NCI-H128 (cell line): ENCODE data around the gene S100A11.
"Not testable (repeated sequence)": the region's sequence is repeated elsewhere in the genome, so short reads cannot be mapped to it uniquely, and the experiment has no call there.

Source experiments
- DNase-seq: peaks from one replicate; lab custom pipeline; 2025; ENCODE audit not compliant: unreplicated experiment; lab: John Stamatoyannopoulos, UW

S100A11 gene

GRCh38 chr1:152036267-152037216 lies at the start of gene S100A11:
S100A11 (minus strand) TSS chr1:152037004; CDS start chr1:152036915, 89 bp downstream.
- no peak for DNase-seq

DNA sequence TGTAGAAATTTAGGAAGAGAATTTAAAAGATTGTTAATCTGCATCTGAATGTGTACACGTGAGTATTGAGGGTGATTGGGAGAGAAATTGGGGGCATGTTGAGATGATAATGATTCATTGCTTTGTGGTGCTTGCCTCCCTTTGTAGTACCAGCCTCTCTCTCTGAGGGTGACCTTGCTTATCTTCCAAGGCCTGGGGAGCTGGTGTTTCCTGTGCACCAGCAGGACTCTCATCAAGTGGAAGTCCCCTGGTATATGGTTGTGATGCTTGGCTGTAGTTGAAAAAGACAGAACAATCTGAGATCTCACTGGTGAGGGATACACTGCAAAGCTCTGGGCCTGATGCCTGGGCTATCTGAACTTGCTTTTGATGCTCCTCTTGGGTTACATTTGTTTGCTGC lies 48.0 kb upstream of the S100A11 start:
- no peak for DNase-seq

- DNase-seq = not testable (repeated sequence)
Observed at GRCh38 chr1:152081026-152081425, 44.2 kb upstream of the S100A11 start.

DNA sequence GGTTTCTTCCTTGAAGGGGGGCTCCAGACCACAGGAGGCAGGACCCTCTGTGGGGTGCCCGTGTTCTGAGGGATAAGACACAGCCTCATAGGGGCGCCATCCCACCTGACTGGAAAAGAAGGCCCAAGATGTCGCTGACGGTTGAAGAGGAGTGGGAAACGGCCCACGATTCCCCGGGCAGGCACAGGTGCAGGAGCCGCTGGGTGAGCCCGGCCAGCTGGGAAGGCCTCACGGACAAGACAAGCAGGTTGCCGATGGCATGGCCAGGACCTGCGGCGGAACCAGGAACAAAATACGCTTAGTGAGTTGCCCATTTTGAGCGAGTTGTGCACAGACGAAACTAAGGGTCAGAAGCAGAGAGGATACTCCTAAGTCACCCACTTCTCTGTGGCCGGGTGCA lies 43.7 kb upstream of the S100A11 start:
- DNase-seq = not testable (repeated sequence)

DNA sequence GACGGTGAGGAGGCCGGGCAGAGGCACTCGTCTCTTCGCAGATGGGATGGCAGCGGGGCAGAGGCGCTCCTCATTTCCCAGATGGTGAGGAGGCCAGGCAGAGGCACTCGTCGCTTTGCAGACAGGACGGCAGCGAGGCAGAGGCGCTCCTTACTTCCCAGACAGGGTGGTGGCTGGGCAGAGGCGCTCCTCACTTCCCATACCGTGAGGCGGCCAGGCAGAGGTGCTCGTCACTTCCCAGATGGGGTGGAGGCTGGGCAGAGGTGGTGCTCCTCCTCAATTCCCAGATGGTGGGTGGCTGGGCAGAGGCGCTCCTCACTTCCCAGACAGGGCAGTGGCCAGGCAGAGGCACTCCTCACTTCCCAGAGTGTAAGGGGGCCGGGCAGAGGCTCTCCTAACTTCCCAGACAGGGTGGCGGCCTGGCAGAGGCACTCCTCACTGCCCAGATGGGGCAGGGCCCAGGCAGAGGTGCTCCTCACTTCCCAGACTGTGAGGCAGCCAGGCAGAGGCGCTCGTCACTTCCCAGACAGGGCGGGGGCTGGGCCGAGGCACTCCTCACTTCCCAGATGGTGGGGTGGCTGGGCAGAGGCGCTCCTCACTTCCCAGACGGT lies 42.1 kb upstream of the S100A11 start:
- no peak for DNase-seq

DNA sequence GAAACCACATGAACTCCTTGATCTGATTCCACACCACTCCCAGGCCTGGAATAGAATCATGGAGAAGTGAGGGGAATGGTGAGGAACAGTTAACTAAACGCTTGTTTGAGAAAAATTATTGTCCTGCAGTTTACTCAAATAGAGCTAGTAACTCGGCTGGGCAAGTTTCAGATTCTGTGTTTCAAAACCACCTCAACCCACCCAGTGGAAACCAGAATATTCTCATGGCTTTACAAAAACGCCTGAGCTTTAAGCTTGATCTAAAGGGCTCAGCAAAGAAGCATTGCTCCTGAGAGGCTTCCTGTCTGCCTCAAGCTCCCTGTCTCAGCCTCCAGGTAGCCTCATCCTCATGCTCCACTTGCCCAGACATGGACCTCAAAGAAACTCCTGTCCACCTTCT lies 35.5 kb upstream of the S100A11 start:
- no peak for DNase-seq

DNA sequence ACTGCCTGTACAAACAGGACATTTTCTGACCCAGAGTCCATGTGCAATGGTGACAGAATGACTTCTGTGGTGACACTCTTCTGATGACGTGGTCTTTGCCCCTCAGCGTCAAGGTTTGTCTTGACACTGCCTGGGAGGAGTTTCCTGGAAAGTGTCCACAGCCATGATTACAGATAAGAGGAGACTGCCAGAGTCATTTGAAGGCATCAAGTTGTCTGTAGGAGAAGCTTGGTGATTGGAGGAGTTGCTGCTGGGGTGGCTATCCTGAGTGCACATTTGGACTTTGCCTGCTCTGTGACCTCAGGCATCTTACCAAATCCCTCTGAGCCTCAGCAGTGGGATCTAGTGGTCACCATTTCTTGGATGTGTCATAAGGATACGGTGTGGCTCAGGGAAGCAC lies 34.3 kb upstream of the S100A11 start:
- DNase-seq = no peak

DNA sequence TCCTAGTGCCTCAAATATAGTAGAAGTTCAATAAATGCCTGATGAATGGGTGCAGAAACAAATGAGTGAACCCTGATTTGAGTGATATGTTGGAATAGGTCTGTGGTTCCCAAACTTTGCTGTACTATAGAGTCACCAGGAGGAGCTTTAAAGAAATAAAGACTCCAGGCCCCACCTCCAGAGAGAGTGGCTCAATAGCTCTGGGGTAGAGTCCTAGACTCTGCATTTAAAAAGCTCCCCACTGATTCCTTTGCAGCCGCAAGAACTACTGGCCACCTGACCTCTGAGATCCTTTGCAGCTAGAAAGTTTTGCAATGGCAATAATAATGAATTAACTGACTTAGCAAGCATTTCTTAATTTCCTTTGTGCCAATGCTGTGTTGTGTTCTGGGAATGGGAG lies 31.1 kb upstream of the S100A11 start:
- no peak for DNase-seq

- DNase-seq = no peak
Observed at GRCh38 chr1:152067150-152067549, 30.3 kb upstream of the S100A11 start.

DNA sequence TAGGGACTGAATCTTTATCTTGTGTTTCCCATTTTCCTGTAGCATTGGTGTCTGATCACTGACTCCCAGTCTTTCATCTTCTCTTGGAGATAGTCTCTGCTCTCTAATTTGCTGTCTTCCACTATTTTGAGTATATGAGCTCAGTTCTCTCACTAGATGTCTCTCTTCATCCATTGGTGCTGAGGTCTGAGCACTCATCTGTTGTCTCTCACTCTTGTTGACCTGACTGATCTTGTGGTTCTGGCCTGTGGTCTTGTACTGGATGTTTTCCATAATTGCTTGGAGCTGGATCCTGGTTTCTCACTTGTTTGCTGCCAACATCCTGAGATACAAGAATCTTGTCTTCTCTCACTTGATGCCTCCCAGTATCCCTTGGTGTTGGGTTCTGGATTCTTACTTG lies 25.1 kb upstream of the S100A11 start:
- DNase-seq = no peak

DNA sequence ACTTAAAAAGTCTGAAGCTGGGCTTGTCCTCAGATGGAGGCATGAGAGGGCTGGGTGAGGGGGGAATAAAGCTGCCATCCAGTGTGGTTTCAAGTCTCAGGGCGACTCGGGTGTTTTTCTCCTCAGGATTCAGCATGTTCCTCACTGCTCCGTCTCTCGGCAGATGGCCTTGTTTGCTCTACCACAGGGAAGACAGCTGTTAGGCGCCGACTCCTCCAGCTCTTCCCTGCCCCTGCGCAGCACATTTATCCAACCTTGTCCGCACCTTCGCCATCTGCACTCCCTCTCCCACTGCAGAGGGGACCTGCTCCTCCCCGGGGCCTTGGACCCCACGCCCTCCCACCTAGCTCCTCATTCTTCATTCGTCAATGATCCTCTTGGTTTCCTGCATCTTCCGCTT lies 16.6 kb upstream of the S100A11 start:
- DNase-seq = no peak

GRCh38 chr1:152052606-152053005 lies 15.8 kb upstream of the S100A11 start:
- peak; percentile 53 for DNase-seq

- DNase-seq = no peak
Observed at GRCh38 chr1:152050886-152051675, 14.3 kb upstream of the S100A11 start.

- no peak for DNase-seq
Observed at GRCh38 chr1:152049291-152050083, 12.7 kb upstream of the S100A11 start.

DNA sequence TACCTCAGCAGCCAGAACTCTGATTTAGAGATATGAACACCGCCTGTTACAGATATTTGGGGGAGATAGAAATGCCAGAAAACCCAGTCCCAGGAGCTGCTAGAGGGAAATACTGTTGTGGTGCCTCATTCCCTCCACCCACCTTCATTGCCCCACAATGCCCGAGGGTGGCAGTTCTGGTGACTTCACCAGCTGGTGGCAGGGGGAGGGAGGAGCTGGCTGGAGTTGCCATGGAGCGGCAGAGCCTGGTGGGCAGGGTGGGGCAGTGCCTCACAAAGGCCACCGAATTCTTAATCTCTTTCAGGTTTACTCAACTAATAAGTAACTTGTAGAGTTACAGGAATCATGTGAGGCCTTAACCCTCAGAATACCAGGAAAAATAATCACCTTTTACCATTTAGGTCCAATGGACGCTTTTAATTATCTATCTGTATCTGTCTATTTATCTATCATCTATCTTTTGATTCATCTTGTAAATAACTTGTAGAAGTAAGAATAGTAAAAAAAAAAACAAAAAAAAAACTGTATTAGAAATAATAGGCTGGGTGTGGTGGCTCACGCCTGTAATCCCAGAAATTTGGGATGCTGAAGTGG lies 11.7 kb upstream of the S100A11 start:
- no peak for DNase-seq

- no peak for DNase-seq
Observed at GRCh38 chr1:152047730-152048415, 11.1 kb upstream of the S100A11 start.

- no peak for DNase-seq
Observed at GRCh38 chr1:152047413-152047729, 10.6 kb upstream of the S100A11 start.

GRCh38 chr1:152044386-152044785 lies 7.6 kb upstream of the S100A11 start:
- DNase-seq = no peak

DNA sequence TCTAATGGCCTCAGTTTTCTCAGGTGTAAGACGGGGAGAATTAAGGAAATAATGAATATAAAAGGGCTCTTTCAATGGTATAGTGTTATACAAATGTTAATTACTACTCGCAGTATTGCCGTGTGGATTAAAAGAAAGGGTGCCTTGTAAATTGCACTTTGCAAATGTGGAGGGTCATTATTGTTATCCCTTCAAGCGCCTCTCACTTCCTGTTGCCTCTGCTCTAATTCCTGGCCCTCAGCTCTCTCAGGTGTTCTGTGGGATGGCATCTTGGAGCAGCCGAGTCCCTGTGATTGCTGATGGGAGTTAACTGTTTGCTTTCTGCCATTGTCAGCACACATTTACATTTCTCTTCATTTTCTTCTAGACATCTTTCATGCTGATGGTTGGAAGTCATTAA lies 7.1 kb upstream of the S100A11 start:
- DNase-seq = no peak

DNA sequence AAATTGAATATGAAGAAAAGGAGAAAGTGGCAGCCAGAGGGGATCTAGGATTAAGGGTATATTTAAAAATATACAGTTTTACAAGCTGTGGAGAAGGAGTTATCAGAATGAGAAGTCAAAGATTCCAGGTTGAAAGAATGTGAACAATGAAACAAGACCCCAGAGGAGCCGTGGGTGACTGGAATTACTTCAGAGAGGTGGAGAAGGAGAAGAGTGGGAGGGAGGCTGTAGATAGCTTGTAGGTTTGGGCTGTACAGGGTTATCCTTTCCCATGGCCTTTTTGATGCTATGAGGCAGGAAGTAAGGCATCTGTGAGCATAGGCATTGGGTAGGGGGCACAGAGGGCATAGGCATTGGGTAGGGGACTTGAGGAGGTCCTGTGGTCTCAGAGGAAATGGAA lies 5.2 kb upstream of the S100A11 start:
- DNase-seq = no peak
